GM19455 (cell line): ENCODE results near the gene ADA.

Experiments
- ATAC-seq: cut with Tn5 transposase; IDR thresholded peaks from one replicate; pipeline ENCODE4 v1.9.1; 2021; ENCODE audit not compliant: unreplicated experiment

ADA gene

DNA sequence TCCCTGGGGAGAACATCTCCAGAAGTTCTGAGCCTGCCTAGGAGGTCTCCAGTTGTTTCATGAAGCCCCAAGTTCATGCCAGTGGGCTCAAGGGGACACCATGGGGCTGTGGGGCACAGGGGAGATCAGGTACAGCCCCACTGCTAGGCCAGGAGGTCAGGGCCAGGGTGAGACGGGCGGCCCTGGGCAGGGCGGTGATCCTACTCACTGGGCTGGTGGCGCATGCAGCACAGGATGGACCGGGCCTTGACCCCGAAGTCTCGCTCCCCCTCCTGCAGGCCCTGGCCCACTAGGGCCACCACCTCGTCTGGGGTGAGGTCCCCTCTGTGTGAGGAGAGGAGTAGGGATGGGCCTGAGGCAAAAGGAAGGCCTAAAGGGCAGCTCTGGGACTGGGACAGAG lies 26.1 kb downstream of the ADA start:
- no peak for ATAC-seq

DNA sequence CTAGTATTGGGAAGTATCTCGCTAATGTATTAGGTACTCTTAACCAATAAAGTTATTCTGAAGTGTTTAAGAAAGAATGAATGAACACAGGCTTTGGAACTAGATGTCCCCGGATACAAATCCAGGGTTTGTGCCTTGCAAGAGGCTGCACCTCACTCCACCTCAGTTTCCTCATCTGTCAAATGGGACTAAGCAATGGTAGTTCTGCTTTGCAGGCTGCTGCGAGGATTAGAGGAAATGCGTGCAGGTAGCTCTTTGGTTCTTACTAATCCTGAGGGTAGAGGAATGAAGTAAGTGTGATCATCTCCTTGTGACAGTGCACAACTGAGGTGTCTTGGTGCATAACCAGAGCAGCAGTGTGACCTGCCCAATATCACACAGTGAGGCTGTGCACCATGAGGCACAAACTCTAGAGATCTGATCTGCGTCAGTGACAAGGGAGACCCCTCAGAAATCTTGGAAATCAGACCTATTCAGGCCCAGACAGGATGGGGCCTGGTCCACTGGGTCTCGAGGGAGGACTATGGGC lies 26.7 kb downstream of the ADA start:
- no peak for ATAC-seq

DNA sequence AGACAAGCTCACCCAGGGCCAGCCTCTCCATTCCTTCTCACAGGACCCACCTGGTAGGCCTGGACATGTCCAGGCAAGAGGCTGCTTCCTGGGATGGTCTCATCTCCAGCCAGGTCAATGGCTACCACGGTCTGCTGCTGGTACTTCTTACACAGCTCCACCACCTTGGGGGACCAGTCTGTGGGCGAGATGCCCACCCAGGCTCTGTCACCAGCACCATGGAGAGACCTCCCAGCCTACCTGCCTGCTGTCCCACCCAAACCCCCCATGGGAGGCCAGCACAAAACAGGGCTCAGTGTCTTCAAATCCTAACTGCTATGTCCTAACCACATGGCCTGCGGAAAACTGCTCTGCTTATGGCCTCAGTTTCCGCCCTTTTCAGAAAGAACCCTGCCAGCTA lies 27.3 kb downstream of the ADA start:
- no peak for ATAC-seq

DNA sequence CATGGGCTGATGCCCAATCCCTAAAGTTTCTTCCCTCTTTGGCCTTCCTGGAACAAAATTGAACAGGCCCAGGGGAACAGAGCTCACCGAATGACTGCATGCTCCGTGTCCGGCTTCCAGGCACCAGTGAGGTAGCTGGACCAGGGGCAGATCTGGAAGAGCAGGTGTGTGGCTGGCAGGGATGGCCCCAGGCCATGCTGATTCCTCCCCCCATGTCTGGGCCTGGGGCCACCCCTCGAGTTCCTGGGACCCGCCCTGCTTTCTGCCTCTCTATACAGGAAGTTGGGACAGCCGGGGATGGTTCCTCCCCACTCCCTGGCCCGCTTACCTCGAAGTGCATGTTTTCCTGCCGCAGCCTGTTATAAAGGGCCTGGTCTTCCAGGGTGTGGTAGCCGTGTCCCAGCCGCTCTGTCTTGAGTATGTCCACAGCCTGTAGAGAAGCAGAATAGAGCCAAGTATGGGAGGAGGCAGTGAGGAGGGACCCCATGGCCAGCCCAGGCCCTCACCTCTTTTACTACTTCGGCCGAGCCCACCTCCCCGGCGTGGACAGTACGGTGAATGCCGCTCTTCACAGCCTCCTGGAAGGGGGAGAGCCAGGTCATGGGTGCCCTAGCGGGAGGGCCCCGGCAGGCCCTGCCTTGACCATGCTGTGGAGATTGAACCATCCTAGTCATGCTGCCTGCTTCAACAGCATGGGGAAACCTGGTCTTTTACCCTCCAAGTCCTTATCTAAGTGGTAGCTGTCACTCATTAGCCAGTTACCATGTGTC lies 28.8 kb downstream of the ADA start:
- no peak for ATAC-seq

DNA sequence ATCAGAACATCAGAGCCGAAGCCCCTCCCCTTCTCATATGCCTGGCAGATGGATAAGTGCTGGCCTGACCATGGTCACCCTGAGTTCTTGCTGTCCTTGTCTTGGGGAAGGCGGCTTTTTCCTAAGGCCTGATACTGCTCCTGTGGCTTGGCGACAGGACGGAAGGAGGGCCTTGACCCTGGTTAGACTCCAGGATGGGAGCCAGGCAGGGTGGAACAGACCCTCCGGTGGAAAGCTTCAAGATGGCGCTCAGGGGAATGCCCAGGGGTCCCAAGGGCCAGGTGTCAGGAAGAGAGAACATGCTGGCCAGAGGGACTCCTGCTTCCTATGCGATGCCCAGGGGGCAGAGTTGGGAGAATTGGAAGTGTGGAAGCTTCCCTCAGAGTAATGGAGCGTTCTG lies 29.6 kb downstream of the ADA start:
- no peak for ATAC-seq

DNA sequence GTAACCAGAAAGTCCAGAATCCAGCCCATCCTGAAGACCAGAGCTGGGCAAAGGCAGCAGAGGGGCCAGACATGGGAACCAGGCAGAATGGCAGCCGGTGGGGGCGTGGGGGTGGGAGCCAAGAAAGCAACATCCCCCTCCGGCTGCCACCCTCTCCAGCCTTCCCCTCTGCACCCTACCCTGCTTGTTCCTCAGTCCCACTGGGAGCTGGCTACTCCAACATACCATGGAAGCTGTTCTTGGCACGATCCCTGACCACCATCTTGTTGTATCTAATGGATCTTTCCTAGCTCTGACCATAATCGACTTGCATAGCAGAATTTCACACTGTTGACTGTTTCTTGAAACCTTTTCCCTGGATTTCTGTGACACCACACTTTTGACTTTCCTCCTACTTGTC lies 30.2 kb downstream of the ADA start:
- ATAC-seq, result no peak

DNA sequence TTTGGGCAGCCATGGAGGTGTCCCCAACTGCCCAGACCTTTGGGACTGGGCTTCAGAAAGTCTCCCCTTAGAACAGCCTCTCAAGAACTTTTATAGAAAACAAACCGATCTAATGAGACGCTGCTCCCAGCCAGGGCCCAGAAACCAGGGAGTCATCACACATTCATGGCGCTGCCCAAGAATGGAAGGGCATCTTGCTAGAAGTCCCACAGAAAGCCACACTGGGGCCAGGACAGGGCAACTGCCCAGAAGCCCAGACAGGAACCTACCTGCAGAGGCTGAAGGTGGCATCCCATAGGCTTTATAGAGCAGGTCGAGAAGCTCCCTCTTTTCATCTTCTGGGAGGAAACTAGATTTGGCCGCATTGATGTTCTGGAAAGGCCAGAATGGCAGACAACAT lies 31.5 kb downstream of the ADA start:
- no peak for ATAC-seq

DNA sequence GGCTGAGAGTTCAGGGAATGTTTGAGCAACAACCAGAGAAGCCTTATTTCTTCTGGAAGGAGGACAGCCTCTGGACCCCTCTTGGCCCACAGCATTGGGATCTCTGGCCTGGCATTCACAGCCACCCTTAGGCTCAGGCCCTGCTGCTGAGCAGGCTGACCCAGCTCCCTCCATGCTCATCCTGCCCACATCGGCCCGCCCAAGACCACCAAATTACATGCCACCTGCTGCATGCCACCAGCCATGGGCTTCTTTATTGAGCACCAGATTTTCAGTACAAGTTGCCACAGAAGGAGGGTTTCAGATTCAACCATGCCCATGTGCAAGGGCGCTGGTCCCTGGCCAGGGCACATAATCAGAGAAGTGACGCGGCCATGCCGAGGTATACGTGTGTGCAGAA lies 32.2 kb downstream of the ADA start:
- no peak for ATAC-seq

DNA sequence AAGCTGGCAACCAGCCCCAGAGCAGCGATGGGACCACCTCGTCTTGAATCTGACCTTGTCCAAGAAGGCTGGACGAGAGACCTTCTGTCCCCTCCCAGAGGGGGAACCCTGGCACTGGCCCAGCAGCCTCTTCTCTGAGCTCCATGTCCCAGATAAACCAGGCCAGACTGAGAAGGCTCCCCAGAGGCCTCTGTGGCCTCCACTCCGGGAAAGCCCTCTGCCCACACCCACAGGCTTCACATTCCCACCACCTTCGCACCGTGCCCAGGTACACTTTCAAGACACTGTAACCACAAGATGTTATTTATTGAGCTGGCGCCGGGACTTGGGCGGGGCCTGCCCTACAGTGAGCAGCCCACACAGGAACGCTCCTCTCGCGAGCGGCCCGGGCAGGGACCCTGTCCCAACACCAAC lies 33.2 kb downstream of the ADA start:
- no peak for ATAC-seq

DNA sequence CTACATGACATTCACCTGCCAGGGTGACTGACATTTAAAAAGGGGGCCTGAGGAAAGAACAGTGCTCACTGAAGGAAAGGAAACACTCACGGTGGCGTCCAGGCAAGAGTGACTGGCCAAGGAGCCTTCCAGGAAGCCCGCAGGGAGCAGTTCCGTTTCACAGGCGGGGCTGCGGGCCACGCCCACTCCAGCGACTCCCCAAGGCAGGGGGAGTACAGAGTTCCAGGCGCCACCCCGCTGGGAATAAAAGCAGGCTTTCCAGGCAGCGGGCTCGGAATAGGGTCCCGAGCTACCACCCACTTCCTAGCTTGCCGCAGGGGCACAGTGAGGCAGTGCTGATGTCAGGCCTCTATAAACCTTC lies 34.9 kb downstream of the ADA start:
- ATAC-seq, result no peak

DNA sequence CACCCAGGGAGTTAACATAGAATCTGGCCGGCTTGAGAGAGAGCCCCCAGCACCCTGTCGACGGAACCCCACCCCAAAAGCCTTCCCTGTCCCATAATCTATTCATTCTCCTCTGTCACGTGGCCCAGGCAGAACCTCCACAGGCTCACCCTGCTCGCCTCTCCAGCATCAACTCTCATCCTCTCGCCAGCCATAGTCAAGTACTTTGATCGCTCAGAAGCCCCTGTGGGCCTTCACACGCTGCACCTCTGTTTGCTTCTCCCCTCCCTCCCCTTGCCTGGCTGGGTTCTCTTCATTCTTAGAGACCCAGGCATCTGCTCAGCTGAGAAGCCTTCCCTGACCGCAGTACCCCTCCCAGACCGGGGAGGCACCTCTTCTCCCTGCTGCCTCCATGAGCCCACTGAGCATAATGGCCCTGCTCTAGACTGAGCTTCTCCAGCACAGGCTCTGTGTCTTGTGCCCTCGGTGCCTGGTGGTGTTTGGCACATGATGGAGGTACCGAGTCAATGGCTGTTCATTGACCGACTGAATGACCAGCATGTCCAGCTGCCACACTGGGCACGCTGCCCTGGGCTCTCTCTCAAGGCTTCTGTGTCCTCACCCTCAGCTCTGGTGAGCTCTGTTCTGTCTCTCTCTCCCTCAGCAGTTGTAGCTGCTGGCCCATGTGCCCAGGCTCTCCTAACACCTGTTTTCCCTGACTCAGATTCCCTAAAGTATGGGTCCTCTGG lies 35.5 kb downstream of the ADA start:
- ATAC-seq, result no peak

DNA sequence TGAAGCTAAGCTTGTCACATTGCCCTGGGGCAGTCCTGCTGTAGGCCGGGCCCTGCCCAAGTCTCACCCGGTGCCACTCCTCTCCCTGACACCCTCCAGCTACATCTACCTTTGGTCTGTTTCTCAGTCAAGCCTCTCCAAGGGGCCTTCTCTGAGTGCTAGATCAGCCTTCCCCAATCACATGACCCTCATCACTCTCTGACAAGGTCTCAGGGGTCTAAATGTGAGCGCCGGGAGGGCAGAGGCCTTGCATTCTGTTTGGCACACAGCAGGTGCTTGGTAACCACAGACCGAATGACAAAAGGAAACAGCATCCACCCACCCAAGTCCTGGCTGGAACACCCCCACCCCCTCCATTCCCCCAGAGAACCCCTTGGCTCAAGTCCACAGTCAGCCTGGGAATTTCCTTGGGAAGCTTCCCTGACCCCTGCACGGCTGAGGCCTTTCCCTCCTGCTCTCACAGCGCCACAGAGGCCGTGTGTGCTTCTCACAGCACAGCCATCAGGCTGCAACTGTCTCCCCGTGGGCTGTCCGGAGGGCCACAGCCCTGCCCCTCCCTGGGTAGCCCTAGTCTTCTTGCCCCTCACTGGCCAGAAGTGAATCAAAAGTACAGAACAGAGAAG lies 36.2 kb downstream of the ADA start:
- ATAC-seq, result no peak

DNA sequence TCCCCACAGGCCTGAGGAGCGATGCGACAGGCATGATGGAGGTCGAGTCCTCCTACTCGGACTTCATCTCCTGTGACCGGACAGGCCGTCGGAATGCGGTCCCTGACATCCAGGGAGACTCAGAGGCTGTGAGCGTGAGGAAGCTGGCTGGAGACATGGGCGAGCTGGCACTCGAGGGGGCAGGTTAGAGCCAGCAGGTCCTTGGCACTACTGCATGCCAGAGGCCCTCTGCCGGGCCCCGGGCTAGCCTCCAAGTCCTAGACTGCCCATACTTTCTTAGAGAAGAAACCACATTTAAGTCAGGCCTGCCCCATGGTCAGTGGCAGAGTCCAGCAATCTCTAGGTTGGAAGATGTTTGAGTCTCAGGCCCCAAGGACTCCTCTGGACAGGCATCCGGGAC lies 37.0 kb downstream of the ADA start:
- no peak for ATAC-seq

DNA sequence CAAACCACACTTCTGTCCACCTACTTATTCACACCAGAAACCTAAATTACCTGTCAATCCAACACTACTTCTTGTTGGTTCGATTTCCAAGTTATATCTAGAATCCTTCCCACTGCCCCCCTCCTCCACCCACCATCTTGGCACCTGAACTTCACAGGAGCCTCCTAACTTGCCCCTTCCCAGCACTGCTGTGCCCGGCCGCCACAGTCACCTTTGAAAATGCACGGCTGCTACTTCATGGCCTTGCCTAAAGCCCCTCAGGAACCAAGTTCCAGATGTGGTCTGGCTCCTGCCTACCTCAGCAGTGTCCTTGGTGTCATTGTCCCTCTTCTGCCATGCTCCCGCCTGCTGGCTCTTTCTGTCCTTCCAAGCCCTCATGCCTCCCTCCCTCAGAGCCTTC lies 37.9 kb downstream of the ADA start:
- ATAC-seq, result no peak

DNA sequence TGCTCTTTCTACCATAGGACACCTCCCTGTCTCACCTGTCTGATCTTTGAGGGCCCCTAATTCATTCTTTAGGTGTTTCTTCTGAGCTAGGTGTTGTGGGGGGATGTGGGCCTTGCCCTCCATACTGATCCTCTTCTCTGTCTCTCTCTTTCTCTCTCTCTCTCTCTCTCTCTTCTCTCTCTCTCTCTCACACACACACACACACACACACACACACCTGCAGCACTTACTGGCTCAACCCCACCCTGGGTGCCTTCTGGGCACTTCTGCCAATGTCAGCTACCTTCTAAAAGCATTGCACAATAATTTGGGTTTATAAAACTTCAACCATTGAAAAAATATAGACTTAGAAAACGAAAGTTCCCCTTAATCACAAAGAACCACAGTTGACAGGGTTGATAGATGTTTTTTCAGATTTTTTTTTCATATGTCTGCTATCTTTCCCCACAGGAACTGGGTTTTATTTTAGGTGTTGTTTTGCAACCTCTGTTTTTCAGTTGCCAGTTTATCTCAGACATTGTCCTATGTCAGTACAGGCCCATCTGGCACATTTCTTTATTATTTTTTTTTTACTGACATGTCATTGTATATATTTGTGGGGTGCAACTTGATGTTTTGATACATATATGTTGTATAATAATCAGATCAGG lies 41.1 kb downstream of the ADA start:
- ATAC-seq, result no peak

DNA sequence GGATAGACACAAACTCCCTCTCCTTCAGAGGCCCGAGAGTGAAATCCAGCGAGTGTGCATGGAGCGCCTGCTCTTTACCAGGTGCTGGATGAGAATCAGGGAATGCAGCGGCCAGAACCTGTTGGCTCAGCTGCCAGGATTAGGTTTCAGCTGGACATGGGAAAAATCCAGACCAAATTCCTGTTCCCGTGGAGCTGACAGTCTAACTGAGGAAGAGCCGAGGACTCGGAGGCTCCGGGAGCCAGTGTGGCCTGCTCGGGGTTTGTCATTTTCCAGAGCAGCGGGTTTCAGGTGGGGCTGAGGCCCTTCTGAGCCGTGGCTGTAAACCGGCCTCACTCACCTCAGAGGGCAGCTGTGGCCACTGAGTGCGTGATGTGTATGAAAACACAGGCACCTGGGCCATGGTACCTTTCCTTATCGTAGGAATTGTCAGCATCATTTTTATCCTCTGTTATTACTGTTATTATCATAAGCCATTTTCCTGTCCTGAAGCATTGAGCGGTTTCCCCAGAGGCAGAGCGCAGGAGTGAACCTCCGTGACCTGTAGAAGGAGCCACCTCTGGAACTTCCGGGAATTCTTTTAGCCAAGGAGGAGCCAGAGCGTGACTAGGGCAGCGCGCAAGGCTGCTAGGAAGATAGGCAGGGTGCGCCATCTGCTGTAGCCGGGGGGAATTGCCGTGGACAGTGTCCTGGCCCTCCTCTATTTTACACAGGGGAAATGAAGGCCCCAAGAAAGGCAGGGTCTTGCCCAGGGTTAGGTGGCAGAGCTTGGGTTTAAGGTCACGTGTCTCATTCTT lies 41.8 kb downstream of the ADA start:
- ATAC-seq, result peak; percentile 86

DNA sequence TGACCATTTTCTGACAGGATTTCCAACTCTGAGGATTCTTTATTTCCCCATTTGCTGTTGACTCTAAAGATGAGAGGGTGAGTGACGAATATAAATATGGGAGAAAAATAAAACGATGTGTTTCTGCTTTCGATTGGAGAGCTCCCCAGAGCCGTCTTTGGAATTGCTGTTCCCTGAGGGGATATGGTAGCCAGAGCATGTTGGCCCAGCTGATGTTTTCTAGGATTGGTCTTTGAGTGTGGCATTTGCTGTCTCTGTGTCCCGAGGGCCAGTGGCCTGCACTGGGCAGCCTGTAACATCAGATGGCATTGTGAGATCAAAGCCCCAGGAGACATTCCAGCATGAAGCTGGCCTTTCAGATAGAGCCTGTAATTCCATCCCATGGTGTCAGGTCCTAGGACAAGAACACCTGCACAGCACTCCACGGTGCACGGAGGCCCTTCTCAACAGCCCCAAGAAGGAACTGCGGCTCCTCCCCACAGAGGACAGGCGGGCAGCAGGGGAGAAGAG lies 42.4 kb downstream of the ADA start:
- no peak for ATAC-seq

DNA sequence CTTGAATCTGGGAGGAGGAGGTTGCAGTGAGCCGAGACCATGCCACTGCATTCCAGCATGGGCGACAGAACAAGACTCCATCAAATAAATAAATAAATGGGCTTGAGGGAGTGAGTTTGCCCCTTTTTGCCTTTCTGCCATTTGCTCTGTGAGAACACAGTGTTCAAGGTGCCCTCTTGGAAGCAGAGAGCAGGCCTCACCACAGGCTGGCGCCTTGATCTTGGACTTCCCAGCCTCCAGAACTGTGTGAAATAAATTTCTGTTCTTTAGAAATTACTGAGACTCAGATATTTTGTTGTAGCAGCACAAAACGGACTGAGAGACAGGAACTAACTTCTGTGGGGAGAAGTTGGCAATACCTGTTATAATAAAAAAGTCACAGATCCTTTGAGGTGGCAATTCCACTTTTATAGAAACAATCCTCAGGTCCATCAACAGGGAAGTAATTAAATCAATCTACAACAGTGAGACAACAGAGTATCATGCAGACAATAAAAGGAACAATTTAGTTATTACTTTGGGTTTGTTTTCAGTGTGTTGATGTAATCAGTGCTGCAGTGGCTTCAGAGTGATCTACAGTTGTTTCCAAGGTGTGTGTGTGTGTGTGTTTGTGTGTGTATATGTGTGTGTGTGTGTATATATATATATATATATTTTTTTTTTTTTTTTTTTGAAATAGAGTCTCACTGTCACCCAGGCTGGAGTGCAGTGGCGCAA lies 44.6 kb downstream of the ADA start:
- ATAC-seq, result no peak

DNA sequence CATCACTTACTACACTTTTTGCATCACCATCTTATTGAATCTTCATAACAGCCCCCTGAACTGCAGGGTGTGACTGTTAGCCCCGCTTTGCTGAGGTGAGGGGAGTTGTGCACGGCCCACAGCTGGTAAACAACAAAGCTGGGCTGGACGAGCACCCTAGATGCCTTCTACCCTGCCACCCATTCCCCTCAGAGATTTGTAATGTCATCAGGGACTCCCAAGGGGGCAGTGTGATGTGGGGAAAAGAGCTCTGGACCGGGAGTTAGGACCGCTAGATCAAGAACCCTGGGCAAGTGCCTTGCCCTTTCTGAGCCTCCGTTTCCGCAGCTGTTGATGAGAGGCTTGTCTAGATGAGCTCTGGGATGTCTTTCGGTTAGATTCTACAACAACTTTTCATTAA lies 48.2 kb downstream of the ADA start:
- ATAC-seq, result no peak

DNA sequence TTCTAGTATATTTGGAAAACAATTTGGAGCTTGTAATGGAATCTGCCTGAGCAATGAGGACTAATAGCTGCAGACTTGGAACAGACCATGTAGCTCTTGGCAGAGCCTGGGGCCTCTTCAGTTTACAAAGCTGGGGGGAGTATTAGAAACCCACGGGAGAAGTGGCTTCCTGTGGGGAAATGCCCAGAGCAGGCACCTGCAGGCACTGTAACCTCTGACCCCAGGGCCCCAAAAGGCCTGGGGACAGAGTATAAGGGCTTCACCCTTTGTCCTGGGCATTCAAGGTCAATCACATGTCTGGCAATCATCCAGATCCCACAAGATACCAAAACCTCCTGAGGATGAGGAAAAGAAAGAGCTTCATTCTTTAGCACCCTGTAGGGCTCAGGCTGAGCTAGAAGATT lies 49.7 kb downstream of the ADA start:
- no peak for ATAC-seq
